Renal pelvis (tissue), 3 donors: ENCODE results near the gene LIN52. TPM values are rescaled to one million over a fixed set of nuclear protein-coding genes. Genes with fewer than 3 reads are reported as not detected.

Experiments
- polyA plus RNA-seq, 3 donors: library from polyadenylated mRNA; unstranded; fragments of 120-200 nt; gene quantifications; one replicate each; pipeline ENCODE4 v1.2.1, GENCODE V29; 2013; ENCODE audit not compliant: insufficient read length in 3 of 3

Gene LIN52
- polyA plus RNA-seq, 3 donors, result 15.1 to 18.4 (median 17.3) TPM

Other genes with a start within 250 kb of the LIN52 start
- gene PTGR2, start 233.1 kb upstream of the LIN52 start, polyA plus RNA-seq, result 10 to 100 TPM; 13.4 to 37.4 (median 19.4) TPM
- 10 to 100 TPM; 53.3 to 68.1 (median 56.1) TPM for gene ZNF410, start 198.1 kb upstream of the LIN52 start, polyA plus RNA-seq
- gene FAM161B, start 134.9 kb upstream of the LIN52 start, polyA plus RNA-seq, result 10 to 100 TPM; 10.6 to 15.8 (median 11.8) TPM
- gene COQ6, start 134.7 kb upstream of the LIN52 start, polyA plus RNA-seq, result 10 to 100 TPM; 28.3 to 41.2 (median 40.4) TPM
- gene ENTPD5, start 65.7 kb upstream of the LIN52 start, polyA plus RNA-seq, result 10 to 100 TPM; 50.3 to 72.1 (median 69.6) TPM
- 10 to 100 TPM; 14.4 to 21.4 (median 19.9) TPM for gene BBOF1, start 65.6 kb upstream of the LIN52 start, polyA plus RNA-seq
- 100 to 1,000 TPM in 2 of 3 donors, 10 to 100 TPM in 1; 93.8 to 130 (median 122) TPM for gene ALDH6A1, start 503 bp upstream of the LIN52 start, polyA plus RNA-seq
- gene VSX2, start 154.5 kb downstream of the LIN52 start, polyA plus RNA-seq, result under 1 TPM in 2 of 3 donors, not detected in 1; 0.08 to 0.09 TPM
- 100 to 1,000 TPM; 101 to 149 (median 143) TPM for gene ABCD4, start 218.0 kb downstream of the LIN52 start, polyA plus RNA-seq